ENCODE measurements around the gene TMEM263.

Gene TMEM263
- 26.9 to 47.9 (median 33.4) reads per million in 3 donors for total RNA-seq

GRCh38 chr12:106955377-106956047, at the start of gene TMEM263:
TSS of gene TMEM263 (plus strand) at chr12:106955907. CDS start at chr12:106967117, 11,210 bp downstream.
- no peaks in the 10 kb centered on the region for H3K27me3 ChIP-seq (replicated peaks; ENCODE audit: control insufficient read depth, insufficient read depth, low read length, poor library complexity, severe bottlenecking)
- H3K36me3 ChIP-seq (ENCODE audit: control insufficient read depth, insufficient read depth, low read length): no peaks in the 10 kb centered on the region
- H3K9me3 ChIP-seq (ENCODE audit: control insufficient read depth, low read length): no peaks in the 10 kb centered on the region
- DNase-seq: peak; percentile 85 to 89 (median 86)
- H3K4me3 ChIP-seq (ENCODE audit: insufficient read depth, low read depth, low read length, poor library complexity, severe bottlenecking): peak within 1 kb of the TSS; percentile 95
- H3K4me1 ChIP-seq (ENCODE audit: control insufficient read depth, insufficient read depth, low read length, poor library complexity, severe bottlenecking): peaks cover 8% of the 10 kb centered on the region
- H3K27ac ChIP-seq (ENCODE audit: insufficient read depth, low read length, poor library complexity, severe bottlenecking): peak within 1 kb of the TSS; percentile 86

DNA sequence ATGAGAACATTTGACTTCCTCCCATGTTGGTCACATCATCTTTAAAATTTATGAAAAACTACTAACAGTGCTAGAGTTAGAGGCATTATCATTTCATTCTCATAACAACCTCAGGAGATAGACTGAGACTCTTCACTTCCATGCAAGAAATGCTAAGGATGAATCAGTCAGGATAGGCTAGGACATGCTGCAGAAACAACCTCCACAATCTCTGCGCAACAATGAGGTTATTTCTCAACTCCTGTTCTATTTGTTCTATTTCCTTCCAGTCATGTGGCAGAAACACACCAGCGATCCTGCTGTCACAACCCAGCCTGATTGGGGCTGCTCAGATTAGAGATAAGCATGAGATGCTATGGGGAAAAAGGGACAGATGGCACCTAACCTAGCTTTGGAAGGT, 49.0 kb upstream of the TMEM263 start:
- no peak for DNase-seq
- H3K27ac ChIP-seq (ENCODE audit: insufficient read depth, low read length, poor library complexity, severe bottlenecking): no peak overlapping the region
- no peaks in the 10 kb centered on the region for H3K36me3 ChIP-seq (ENCODE audit: control insufficient read depth, insufficient read depth, low read length)
- no peaks in the 10 kb centered on the region for H3K27me3 ChIP-seq (replicated peaks; ENCODE audit: control insufficient read depth, insufficient read depth, low read length, poor library complexity, severe bottlenecking)
- H3K4me1 ChIP-seq (ENCODE audit: control insufficient read depth, insufficient read depth, low read length, poor library complexity, severe bottlenecking): peaks cover 12% of the 10 kb centered on the region
- H3K4me3 ChIP-seq (ENCODE audit: insufficient read depth, low read depth, low read length, poor library complexity, severe bottlenecking): no peak overlapping the region
- no peaks in the 10 kb centered on the region for H3K9me3 ChIP-seq (ENCODE audit: control insufficient read depth, low read length)

GRCh38 chr12:106907411-106907810, 48.3 kb upstream of the TMEM263 start:
- Histone ChIP-seq H3K9me3 (ENCODE audit: control insufficient read depth, low read length) (no peaks in the 10 kb centered on the region), H3K4me3 (ENCODE audit: insufficient read depth, low read depth, low read length, poor library complexity, severe bottlenecking) (no peak overlapping the region), H3K27me3 (replicated peaks; ENCODE audit: control insufficient read depth, insufficient read depth, low read length, poor library complexity, severe bottlenecking) (no peaks in the 10 kb centered on the region), H3K4me1 (ENCODE audit: control insufficient read depth, insufficient read depth, low read length, poor library complexity, severe bottlenecking) (peaks cover 12% of the 10 kb centered on the region), H3K27ac (ENCODE audit: insufficient read depth, low read length, poor library complexity, severe bottlenecking) (no peak overlapping the region), H3K36me3 (ENCODE audit: control insufficient read depth, insufficient read depth, low read length) (no peaks in the 10 kb centered on the region)
- no peak for DNase-seq

DNA sequence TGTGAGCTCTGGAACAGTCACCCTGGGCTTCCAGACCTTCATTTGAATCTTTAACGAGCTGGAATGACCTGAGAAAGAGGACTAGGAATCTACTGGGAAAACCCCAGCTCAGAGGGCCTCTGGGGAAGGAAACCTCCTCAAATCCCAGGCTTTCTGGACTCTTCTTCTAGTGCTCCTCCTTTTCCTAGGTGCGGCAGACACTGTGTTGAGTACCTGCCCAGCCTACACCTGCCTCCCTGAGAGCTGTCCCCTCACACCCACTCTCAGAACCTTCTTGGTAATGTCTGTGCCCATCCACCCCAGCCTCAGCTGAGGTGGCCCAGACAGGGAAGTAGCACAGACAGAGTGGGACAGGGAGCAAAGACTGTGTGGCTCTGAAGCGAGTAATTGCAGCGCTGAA, 47.9 kb upstream of the TMEM263 start:
- Histone ChIP-seq H3K27ac (ENCODE audit: insufficient read depth, low read length, poor library complexity, severe bottlenecking) (no peak overlapping the region), H3K4me1 (ENCODE audit: control insufficient read depth, insufficient read depth, low read length, poor library complexity, severe bottlenecking) (peaks cover 12% of the 10 kb centered on the region), H3K4me3 (ENCODE audit: insufficient read depth, low read depth, low read length, poor library complexity, severe bottlenecking) (no peak overlapping the region), H3K36me3 (ENCODE audit: control insufficient read depth, insufficient read depth, low read length) (no peaks in the 10 kb centered on the region), H3K27me3 (replicated peaks; ENCODE audit: control insufficient read depth, insufficient read depth, low read length, poor library complexity, severe bottlenecking) (no peaks in the 10 kb centered on the region), H3K9me3 (ENCODE audit: control insufficient read depth, low read length) (no peaks in the 10 kb centered on the region)
- no peak for DNase-seq

- H3K36me3 ChIP-seq (ENCODE audit: control insufficient read depth, insufficient read depth, low read length): no peaks in the 10 kb centered on the region
- no peaks in the 10 kb centered on the region for H3K27me3 ChIP-seq (replicated peaks; ENCODE audit: control insufficient read depth, insufficient read depth, low read length, poor library complexity, severe bottlenecking)
- H3K27ac ChIP-seq (ENCODE audit: insufficient read depth, low read length, poor library complexity, severe bottlenecking): no peak overlapping the region
- no peaks in the 10 kb centered on the region for H3K9me3 ChIP-seq (ENCODE audit: control insufficient read depth, low read length)
- H3K4me1 ChIP-seq (ENCODE audit: control insufficient read depth, insufficient read depth, low read length, poor library complexity, severe bottlenecking): peaks cover 12% of the 10 kb centered on the region
- no peak overlapping the region for H3K4me3 ChIP-seq (ENCODE audit: insufficient read depth, low read depth, low read length, poor library complexity, severe bottlenecking)
- DNase-seq: no peak
Observed at GRCh38 chr12:106908561-106908960, 47.1 kb upstream of the TMEM263 start.

- no peaks in the 10 kb centered on the region for H3K27me3 ChIP-seq (replicated peaks; ENCODE audit: control insufficient read depth, insufficient read depth, low read length, poor library complexity, severe bottlenecking)
- H3K4me1 ChIP-seq (ENCODE audit: control insufficient read depth, insufficient read depth, low read length, poor library complexity, severe bottlenecking): peaks cover 19% of the 10 kb centered on the region
- H3K9me3 ChIP-seq (ENCODE audit: control insufficient read depth, low read length): no peaks in the 10 kb centered on the region
- no peak for DNase-seq
- no peaks in the 10 kb centered on the region for H3K36me3 ChIP-seq (ENCODE audit: control insufficient read depth, insufficient read depth, low read length)
- H3K27ac ChIP-seq (ENCODE audit: insufficient read depth, low read length, poor library complexity, severe bottlenecking): no peak overlapping the region
- no peak overlapping the region for H3K4me3 ChIP-seq (ENCODE audit: insufficient read depth, low read depth, low read length, poor library complexity, severe bottlenecking)
Observed at GRCh38 chr12:106910202-106910601, 45.5 kb upstream of the TMEM263 start.

GRCh38 chr12:106911581-106911980, 44.1 kb upstream of the TMEM263 start:
- no peak for DNase-seq
- H3K4me1 ChIP-seq (ENCODE audit: control insufficient read depth, insufficient read depth, low read length, poor library complexity, severe bottlenecking): peaks cover 21% of the 10 kb centered on the region
- H3K9me3 ChIP-seq (ENCODE audit: control insufficient read depth, low read length): no peaks in the 10 kb centered on the region
- no peaks in the 10 kb centered on the region for H3K36me3 ChIP-seq (ENCODE audit: control insufficient read depth, insufficient read depth, low read length)
- no peak overlapping the region for H3K27ac ChIP-seq (ENCODE audit: insufficient read depth, low read length, poor library complexity, severe bottlenecking)
- H3K4me3 ChIP-seq (ENCODE audit: insufficient read depth, low read depth, low read length, poor library complexity, severe bottlenecking): no peak overlapping the region
- no peaks in the 10 kb centered on the region for H3K27me3 ChIP-seq (replicated peaks; ENCODE audit: control insufficient read depth, insufficient read depth, low read length, poor library complexity, severe bottlenecking)

DNA sequence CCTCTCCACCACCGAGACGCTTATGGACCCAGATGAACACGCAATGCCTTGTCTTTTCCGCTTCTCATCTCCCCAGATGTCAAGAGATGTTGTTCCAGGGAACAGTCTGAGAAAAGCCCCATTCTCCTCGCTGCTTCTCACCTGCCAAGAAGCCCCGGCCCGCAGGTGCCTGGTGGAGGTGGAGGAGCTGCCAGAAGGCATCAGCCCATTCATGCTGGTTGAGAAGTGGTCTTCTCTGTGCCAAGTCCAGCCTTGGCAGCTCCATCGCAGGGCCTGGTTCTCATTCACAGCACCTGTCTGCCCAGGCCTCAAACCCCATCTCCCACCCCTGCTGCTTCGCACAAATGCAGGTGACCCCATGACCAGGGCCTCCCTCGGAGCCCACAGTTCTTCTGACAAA, 42.3 kb upstream of the TMEM263 start:
- H3K27ac ChIP-seq (ENCODE audit: insufficient read depth, low read length, poor library complexity, severe bottlenecking): no peak overlapping the region
- DNase-seq: no peak
- no peaks in the 10 kb centered on the region for H3K36me3 ChIP-seq (ENCODE audit: control insufficient read depth, insufficient read depth, low read length)
- peaks cover 18% of the 10 kb centered on the region for H3K4me1 ChIP-seq (ENCODE audit: control insufficient read depth, insufficient read depth, low read length, poor library complexity, severe bottlenecking)
- no peaks in the 10 kb centered on the region for H3K27me3 ChIP-seq (replicated peaks; ENCODE audit: control insufficient read depth, insufficient read depth, low read length, poor library complexity, severe bottlenecking)
- no peak overlapping the region for H3K4me3 ChIP-seq (ENCODE audit: insufficient read depth, low read depth, low read length, poor library complexity, severe bottlenecking)
- no peaks in the 10 kb centered on the region for H3K9me3 ChIP-seq (ENCODE audit: control insufficient read depth, low read length)

DNA sequence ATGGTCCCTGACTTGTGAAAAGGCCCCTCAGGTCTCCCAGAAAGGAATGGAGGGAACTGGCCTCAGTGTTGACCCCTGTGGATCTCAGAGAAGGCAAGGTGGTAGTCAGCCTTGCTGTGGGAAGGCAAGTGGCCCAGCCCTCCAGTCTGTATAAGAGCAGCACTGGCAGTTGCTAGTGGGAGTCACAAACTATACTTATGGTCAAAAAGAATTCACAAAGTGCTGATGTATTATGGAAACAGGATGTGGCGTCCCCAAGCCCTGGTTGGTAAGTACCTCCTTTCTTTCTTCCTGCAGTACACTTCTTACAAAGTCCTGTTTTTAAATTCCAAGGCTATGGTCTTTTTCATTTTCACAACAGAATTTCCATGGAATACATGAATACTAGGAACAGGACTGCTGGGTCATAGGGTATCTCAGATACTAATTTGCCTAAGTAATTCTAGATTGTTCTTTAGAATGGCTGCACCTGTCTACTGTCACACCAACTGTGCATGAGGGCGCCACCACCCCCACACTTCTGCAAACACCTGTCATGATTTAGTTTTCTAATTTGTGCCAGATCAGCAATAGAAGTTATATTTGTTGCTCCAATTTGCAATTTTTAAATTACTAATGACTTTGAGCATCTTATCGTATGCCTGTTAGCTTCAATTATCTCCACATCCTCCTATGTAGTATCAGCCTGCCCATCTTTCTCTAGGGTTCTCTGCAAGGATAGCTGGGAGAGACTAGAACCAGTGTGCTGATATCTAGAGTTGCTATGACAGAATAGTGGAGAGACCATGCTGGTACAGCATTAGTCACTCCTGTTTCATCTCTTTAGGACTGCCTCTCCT, 40.7 kb upstream of the TMEM263 start:
- no peaks in the 10 kb centered on the region for H3K27me3 ChIP-seq (replicated peaks; ENCODE audit: control insufficient read depth, insufficient read depth, low read length, poor library complexity, severe bottlenecking)
- no peak overlapping the region for H3K4me3 ChIP-seq (ENCODE audit: insufficient read depth, low read depth, low read length, poor library complexity, severe bottlenecking)
- peaks cover 18% of the 10 kb centered on the region for H3K4me1 ChIP-seq (ENCODE audit: control insufficient read depth, insufficient read depth, low read length, poor library complexity, severe bottlenecking)
- no peaks in the 10 kb centered on the region for H3K9me3 ChIP-seq (ENCODE audit: control insufficient read depth, low read length)
- H3K27ac ChIP-seq (ENCODE audit: insufficient read depth, low read length, poor library complexity, severe bottlenecking): no peak overlapping the region
- DNase-seq: no peak
- H3K36me3 ChIP-seq (ENCODE audit: control insufficient read depth, insufficient read depth, low read length): no peaks in the 10 kb centered on the region

DNA sequence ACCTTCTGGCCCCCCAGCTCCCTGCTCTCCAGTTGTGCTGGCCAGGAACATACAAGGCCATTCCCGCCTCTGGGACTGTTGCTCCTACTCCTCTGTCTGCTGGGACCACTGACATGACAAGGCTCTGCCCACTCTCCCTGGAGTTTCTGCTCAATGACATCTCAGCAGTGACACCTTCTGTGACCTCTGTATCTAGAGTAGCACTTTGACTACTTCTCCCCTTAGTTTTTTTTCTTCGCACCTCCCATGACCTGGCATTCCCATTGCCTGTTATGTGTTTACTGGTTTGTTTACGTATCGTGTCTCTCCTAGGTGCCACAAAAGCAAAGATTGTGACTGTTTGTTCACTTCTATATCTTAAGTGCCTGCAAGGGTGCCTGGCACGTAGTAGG, 40.1 kb upstream of the TMEM263 start:
- DNase-seq: no peak
- Histone ChIP-seq H3K4me3 (ENCODE audit: insufficient read depth, low read depth, low read length, poor library complexity, severe bottlenecking) (no peak overlapping the region), H3K27ac (ENCODE audit: insufficient read depth, low read length, poor library complexity, severe bottlenecking) (no peak overlapping the region), H3K4me1 (ENCODE audit: control insufficient read depth, insufficient read depth, low read length, poor library complexity, severe bottlenecking) (peaks cover 12% of the 10 kb centered on the region), H3K27me3 (replicated peaks; ENCODE audit: control insufficient read depth, insufficient read depth, low read length, poor library complexity, severe bottlenecking) (no peaks in the 10 kb centered on the region), H3K36me3 (ENCODE audit: control insufficient read depth, insufficient read depth, low read length) (no peaks in the 10 kb centered on the region), H3K9me3 (ENCODE audit: control insufficient read depth, low read length) (no peaks in the 10 kb centered on the region)

Measured in effector memory CD4-positive, alpha-beta T cell (primary cell).